Retinal pigment epithelial cell (primary cell): Measurements from ENCODE around the gene SIRT7.
"Not testable (repeated sequence)": the region's sequence is repeated elsewhere in the genome, so short reads cannot be mapped to it uniquely, and the experiment has no call there.

Experiments
- DNase-seq: peaks from one replicate; pipeline ENCODE4 v3.0.0-alpha.2; 2010; ENCODE audit warnings: low read depth
- H3K4me3 ChIP-seq: 2 replicates; pipeline ENCODE4 v1.5.1; 2011; ENCODE audit warnings: mild to moderate bottlenecking, low read length, control low read depth, moderate library complexity
- TF ChIP-seq, protein P1 (sequence below): conservative IDR thresholded peaks from 2 replicates; pipeline ENCODE4 v1.5.1; 2011; ENCODE audit warnings: low read depth, low read length, control low read depth, inconsistent platforms

Gene SIRT7

DNA sequence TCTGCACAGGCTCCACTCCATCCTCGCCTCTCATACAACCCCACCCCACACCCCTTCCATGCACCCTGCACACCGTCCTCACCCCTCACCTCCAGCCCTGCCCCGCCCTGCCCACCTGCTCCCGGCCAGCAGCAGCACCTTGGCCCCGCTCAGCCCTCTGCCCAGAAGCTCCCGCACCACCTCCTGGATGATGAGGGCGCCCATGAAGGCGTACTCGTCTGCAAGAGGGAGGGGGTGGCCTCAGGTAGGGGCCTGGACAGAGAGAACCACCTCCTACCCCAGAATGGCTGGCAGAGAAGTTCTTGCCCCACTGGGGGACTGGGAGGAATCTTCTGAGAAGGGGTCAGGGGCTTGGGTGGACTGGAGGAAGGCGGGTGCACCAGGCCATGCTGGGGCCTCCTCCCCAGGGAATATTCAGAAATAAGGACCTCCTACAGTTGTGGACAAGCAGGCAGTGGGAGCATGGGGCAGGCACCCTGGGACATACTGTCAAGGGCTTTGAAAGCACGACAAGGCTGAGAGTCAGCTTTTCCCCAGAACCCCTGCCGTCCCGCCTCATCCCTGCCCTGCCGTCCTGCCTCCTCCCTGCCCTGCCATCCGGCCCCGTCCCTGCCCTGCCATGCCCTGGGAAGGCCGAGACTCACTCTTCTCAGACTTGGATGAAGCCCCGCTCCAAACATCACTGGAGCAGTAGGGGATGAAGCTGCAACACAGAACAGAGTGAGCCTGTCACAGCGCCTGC is 39.9 kb upstream of the SIRT7 start:
- no peak for DNase-seq
- TF ChIP-seq, protein P1, sequence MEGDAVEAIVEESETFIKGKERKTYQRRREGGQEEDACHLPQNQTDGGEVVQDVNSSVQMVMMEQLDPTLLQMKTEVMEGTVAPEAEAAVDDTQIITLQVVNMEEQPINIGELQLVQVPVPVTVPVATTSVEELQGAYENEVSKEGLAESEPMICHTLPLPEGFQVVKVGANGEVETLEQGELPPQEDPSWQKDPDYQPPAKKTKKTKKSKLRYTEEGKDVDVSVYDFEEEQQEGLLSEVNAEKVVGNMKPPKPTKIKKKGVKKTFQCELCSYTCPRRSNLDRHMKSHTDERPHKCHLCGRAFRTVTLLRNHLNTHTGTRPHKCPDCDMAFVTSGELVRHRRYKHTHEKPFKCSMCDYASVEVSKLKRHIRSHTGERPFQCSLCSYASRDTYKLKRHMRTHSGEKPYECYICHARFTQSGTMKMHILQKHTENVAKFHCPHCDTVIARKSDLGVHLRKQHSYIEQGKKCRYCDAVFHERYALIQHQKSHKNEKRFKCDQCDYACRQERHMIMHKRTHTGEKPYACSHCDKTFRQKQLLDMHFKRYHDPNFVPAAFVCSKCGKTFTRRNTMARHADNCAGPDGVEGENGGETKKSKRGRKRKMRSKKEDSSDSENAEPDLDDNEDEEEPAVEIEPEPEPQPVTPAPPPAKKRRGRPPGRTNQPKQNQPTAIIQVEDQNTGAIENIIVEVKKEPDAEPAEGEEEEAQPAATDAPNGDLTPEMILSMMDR = no peak
- no peak overlapping the region for H3K4me3 ChIP-seq

DNA sequence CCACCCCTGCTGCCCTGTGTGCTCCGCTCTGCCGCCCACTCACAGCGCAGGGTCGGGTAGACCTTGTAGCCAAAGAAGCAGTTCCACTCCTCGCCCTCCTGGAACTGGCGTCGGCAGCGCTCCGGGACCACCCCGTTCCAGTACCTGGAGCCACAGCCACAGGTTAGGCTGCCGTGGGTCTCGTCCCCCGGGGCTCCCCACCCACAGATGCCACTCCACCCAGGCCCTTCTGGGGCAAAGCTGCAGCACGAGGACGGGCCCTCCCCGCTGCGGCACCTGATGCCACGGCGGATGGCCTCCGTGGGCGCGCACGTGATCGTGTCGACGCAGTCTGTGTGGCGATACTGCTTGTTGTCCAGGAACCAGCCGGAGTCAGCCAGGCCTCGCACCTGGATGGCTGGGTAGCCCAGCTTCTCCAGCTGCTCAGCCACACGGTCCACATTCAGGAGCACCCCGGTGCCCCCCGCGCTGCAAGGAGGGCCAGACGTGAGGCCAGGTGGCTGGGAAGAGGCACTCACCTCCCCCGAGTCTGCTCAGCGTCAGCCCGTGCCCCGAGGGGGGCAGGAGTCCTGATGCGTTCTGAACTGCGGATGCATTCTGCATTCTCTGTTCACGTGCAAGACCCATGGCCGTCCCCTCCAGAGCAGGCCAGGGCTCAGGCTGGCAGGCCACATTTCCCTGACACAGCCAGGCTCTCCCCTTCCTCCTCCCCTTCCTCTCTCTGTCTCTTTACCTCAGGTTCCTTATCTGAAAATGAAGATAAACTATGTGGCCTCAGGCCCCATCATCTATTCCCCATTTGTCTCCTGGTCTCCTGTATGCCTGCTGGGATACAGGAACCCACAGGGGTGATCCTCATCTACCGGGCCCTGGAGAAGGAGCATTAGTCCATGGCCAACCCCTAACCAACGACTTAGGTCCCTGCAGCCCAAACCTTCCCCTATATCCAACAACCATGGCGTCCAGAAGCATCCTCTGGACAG is 38.9 kb upstream of the SIRT7 start:
- H3K4me3 ChIP-seq = no peak overlapping the region
- DNase-seq = no peak
- TF ChIP-seq, protein P1 = no peak

DNA sequence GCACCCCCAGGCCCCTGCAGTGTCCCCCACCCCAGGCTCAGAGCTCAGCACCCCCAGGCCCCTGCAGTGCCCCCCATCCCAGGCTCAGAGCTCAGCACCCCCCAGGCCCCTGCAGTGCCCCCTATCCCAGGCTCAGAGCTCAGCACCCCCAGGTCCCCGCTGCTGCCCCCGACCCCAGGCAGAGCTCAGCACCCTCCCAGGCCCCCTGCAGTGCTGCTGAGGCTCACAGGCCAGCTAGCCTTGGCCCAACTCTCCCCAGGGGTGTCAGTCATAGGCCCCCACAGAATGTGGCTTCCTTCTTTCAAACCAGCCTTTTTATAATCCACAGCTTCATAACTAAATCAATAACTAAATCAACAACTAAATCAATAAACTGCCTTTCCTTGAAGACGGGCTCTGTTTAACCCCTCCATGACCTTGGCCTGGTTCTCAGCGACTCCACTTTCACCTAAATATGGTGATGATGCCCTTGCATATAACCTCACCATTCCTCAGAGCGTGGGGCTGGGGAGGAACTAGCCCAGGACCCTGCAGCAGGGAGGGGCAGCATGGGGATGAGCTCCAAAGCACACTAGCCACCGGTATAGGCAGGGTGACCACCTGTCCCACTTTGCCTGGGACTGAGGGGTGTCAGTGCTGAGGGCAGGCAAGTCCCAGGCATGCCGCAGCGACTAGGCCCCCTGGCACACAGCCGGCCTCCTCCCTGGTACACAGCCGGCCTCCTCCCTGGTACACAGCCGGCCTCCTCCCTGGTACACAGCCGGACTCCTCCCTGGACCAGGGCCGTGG is 38.0 kb upstream of the SIRT7 start:
- TF ChIP-seq, protein P1 = no peak
- no peak overlapping the region for H3K4me3 ChIP-seq
- DNase-seq = no peak

DNA sequence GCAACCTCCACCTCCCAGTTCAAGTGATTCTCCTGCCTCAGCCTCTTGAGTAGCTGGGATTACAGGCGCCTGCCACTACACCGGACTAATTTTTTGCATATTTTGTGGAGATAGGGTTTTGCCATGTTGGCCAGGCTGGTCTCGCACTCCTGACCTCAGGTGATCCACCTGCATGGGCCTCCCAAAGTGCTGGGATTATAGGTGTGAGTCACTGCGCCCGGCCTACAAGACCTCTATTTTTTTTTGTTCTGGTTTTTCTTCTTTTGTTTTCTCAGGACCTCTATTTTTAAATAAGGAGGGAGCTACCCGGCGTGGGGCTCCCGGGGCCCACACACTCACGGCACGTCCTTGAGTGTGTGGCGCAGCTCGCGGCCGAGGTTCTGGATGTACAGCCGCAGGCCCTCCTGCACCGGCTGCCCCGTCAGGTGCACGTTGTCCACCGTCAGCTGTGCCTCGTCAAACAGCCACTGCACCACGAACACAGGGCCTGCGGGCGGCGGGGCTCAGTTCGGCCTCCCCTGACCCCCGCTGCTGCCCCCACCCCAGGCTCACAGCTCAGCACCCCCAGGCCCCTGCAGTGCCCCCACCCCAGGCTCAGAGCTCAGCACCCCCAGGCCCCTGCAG is 37.2 kb upstream of the SIRT7 start:
- DNase-seq = no peak
- TF ChIP-seq, protein P1 = no peak
- no peak overlapping the region for H3K4me3 ChIP-seq

DNA sequence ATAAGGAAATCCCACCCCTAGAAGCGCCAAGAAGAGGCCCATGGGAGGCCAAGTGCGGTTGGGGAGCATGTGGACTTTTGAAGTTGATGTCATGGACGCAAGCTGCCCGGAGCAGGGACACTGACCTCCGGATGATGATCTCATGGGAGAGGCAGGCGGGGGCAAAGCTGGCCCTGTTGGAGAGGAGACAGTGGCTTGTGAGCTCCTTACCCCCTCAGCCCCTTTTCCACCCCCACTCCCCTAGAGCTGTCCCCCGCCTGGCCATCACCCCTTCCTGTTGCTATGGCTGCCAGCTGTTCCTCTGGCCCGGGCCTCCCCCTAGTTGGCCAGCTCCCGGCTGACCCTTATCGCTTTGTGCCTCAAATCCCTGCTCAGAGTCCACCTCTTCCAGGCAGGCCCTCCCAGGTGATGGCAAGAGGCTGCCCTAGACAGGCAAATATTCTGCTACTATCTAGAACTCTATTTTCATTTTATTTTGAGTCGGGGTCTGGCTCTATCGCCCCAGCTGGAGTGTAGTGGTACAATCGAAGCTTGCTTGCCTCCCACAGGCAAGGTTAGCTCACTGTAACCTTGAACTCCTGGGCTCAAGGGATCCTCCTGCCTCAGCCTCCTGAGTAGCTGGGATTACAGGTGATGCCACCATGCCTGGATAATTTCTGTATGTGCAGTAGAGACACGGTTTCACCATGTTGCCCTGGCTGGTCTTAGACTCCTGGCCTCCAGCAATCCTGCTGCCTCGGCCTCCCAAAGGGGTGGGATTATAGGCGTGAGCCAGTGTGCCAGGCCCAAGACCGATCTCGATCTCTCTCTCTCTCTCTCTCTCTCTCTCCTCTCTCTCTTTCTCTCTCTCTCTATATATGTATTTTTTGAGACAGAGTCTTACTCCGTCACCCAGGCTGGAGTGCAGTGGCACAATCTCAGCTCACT is 36.4 kb upstream of the SIRT7 start:
- TF ChIP-seq, protein P1 = no peak
- H3K4me3 ChIP-seq = no peak overlapping the region
- no peak for DNase-seq

DNA sequence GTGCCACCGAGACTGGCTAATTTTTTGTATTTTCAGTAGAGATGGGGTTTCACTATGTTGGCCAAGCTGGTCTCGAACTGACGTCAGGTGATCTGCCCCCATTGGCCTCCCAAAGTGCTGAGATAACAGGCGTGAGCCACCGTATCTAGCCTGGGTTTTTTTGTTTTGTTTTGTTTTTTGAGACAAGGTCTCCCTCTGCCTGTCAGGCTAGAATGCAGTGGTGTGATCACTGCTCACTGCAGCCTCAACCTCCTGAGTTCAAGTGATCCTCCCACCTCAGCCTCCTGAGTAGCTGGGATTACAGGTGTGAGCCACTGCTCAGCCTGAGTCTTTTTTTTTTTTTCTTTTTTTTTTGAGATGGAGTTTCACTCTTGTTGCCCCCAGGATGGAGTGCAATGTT is 35.5 kb upstream of the SIRT7 start:
- DNase-seq, H3K4me3 ChIP-seq: not testable (repeated sequence)
